LNCaP clone FGC (cell line): ENCODE measurements around the gene IGFL4.

ENCODE experiments used
- DNase-seq: peaks from one replicate; pipeline ENCODE4 v3.0.0-alpha.2; 2011; ENCODE audit warnings: low read depth
- H3K4me3 ChIP-seq: 2 replicates; pipeline ENCODE4 v1.5.1; 2011; ENCODE audit warnings: mild to moderate bottlenecking, low read depth, low read length, control low read depth
- TF ChIP-seq, protein P1 (sequence below): IDR thresholded peaks from 2 replicates; pipeline ENCODE4 v1.5.1; 2012; ENCODE audit warnings: mild to moderate bottlenecking; ENCODE audit not compliant: control insufficient read depth, insufficient read depth; ENCODE audit errors: extremely low read depth

The IGFL4 gene

DNA sequence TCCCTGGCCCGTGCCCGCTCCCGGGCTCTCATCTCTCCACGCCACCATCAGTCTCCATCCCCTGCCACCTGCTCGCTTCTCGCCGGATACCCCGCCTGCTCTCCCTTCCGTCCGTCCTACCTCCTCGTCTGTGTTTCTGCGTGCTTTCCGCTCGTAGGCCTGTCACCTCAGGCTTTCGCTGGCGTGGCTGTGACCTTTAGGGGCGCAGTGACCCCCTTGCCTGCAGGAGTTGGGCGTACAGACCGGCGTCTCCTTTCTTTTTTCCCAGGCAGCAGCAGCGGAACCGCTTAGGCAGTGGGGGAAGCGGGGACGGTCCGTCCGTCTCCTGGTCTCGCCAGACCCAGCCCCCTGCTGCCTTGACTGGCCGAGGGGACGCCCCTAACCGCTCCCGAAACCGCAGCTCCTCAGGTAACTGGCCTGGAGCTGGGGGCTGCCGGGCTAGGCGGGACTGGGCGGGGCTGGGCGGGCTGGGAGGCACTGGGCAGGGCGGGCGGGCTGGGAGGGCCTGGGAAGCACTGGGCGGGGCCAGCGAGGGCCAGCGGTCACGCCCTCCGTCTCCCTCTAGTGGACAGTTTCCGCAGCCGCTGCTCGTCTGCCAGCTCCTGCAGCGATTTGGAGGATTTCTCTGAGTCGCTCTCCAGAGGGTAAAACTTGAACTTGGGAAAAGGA is 24.2 kb downstream of the IGFL4 start:
- TF ChIP-seq, protein P1, sequence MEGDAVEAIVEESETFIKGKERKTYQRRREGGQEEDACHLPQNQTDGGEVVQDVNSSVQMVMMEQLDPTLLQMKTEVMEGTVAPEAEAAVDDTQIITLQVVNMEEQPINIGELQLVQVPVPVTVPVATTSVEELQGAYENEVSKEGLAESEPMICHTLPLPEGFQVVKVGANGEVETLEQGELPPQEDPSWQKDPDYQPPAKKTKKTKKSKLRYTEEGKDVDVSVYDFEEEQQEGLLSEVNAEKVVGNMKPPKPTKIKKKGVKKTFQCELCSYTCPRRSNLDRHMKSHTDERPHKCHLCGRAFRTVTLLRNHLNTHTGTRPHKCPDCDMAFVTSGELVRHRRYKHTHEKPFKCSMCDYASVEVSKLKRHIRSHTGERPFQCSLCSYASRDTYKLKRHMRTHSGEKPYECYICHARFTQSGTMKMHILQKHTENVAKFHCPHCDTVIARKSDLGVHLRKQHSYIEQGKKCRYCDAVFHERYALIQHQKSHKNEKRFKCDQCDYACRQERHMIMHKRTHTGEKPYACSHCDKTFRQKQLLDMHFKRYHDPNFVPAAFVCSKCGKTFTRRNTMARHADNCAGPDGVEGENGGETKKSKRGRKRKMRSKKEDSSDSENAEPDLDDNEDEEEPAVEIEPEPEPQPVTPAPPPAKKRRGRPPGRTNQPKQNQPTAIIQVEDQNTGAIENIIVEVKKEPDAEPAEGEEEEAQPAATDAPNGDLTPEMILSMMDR = peak; percentile 69
- peak overlapping the region; percentile 31 for H3K4me3 ChIP-seq
- no peak for DNase-seq

DNA sequence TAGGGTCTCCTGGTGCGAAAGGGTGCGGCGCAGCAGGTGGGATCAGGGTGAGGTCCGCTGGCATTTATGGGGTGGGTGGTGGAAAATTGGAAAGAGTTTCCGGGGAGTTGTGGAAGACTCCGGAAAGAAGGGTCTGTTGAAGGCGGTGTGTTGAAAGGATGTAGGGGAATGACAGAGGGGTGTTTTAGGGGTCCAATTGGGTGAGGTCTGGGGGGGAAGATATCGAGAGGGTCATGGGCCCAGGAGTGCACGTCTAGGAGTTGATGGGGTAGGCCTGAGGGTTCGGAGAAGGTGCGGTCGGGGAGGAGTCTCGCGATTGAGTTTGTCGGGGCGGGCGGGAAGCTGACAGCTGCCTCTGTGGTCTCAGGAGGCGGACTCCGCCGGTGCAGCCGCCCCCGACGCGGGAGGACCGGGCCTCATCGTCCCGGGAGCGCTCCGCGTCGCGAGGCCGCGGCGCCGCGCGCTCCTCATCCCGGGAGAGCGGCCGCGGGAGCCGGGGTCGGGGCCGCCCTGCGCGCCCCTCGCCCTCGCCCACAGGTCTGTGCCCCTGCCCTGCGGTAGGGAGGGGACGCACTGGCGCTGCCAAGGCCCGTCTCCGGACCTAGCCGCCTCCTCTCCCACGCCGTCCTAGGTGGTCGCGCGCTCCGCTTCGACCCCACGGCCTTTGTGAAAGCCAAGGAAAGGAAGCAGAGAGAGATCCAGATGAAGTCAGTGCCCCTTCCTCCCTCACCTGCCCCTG is 24.9 kb downstream of the IGFL4 start:
- H3K4me3 ChIP-seq = no peak overlapping the region
- DNase-seq = no peak
- TF ChIP-seq, protein P1 = no peak

GRCh38 chr19:46014941-46015686 is 25.7 kb downstream of the IGFL4 start:
- H3K4me3 ChIP-seq = no peak overlapping the region
- TF ChIP-seq, protein P1 = no peak
- no peak for DNase-seq

- H3K4me3 ChIP-seq = no peak overlapping the region
- DNase-seq = no peak
- TF ChIP-seq, protein P1 = no peak
These were observed 26.3 kb downstream of the IGFL4 start for GRCh38 chr19:46014534-46014933.

DNA sequence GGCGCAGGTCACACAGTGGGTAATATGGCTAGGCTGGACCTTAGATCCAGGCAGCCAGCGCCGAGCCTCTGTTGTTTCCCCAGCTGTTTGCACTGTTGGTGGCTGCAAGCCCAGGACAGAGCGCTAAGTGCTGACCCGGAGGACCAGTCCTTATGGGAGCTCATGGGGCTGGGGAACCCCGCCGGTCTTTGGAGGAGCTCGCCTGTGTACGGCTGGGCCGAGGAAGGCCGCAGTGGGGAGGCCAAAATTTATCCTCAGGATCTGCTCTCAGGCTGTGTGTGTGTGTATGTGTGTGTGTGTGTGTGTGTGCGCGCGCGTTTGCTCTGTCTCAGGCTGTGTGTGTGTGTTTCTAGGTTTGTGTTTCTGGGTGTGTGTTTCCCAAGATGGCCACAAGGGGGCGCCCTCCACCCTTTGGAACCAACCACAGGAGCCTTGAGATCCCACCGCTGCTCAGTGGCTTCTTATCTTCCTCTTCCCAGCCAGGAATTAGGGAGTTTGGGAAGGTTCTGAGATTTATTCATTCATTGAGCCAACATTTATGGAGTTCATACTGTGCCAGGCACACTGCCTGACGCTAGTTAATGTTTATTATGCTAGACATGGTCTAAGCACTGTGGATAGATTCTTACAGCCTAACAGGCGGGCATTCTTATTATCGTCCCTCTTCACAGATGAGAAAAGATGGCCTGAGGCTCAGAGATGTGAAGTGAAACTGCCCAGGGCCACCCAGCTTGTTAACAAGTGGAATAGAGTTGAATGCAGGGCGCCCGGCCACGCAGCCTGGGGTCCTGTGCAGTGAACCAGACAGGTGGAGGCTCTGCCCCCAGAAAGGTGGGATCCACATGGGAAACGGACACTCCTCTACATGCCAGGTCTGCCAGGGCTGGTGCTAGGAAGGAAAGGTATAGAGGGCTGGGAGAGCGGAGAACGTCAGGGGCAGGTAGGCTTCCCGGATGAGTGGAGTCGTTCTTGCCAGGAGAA is 31.0 kb downstream of the IGFL4 start:
- no peak for DNase-seq
- H3K4me3 ChIP-seq = no peak overlapping the region
- TF ChIP-seq, protein P1 = peak; percentile 44

GRCh38 chr19:46006411-46006810 is 34.4 kb downstream of the IGFL4 start:
- TF ChIP-seq, protein P1 = no peak
- no peak overlapping the region for H3K4me3 ChIP-seq
- no peak for DNase-seq
